Nucleus accumbens (tissue), 56 donors: ENCODE measurements around the gene IKZF2.
A peak's percentile ranks its signal among the peaks of the same experiment; 100 is the strongest.

ENCODE experiments used
- DNase-seq, 56 donors: peaks; one replicate each; lab custom pipeline; 2025; lab: John Stamatoyannopoulos, UW

The IKZF2 gene

GRCh38 chr2:213156717-213157116 is 5.3 kb upstream of the IKZF2 start:
- DNase-seq, result no peak

GRCh38 chr2:213152888-213153287 is 1.5 kb upstream of the IKZF2 start:
- DNase-seq, result no peak

- DNase-seq, result peak in 43 of 56 donors; percentile 16 to 81 (median 63)
Measured at GRCh38 chr2:213152065-213152794, 818 bp upstream of the IKZF2 start.

- DNase-seq, result peak in 20 of 56 donors; percentile 1 to 42 (median 11)
Measured at GRCh38 chr2:213150315-213151097, 906 bp downstream of the IKZF2 start.

- no peak for DNase-seq
Measured at GRCh38 chr2:213149949-213150314, 1.5 kb downstream of the IKZF2 start.

GRCh38 chr2:213149294-213149875 is 2.0 kb downstream of the IKZF2 start:
- DNase-seq, result no peak

GRCh38 chr2:213148572-213149261 is 2.7 kb downstream of the IKZF2 start:
- DNase-seq, result peak in 2 of 56 donors; percentile 1 to 2

- no peak for DNase-seq
Measured at GRCh38 chr2:213147538-213147937, 3.9 kb downstream of the IKZF2 start.

- no peak for DNase-seq
Measured at GRCh38 chr2:213145715-213146242, 5.6 kb downstream of the IKZF2 start.

- no peak for DNase-seq
Measured at GRCh38 chr2:213137064-213137463, 14.3 kb downstream of the IKZF2 start.

GRCh38 chr2:213129311-213129710 is 22.1 kb downstream of the IKZF2 start:
- DNase-seq, result no peak

GRCh38 chr2:213125646-213126347 is 25.6 kb downstream of the IKZF2 start:
- no peak for DNase-seq

GRCh38 chr2:213122725-213123124 is 28.7 kb downstream of the IKZF2 start:
- DNase-seq, result no peak

GRCh38 chr2:213121690-213122089 is 29.7 kb downstream of the IKZF2 start:
- DNase-seq, result no peak

GRCh38 chr2:213119061-213119809 is 32.2 kb downstream of the IKZF2 start:
- DNase-seq, result no peak

GRCh38 chr2:213108308-213108707 is 43.1 kb downstream of the IKZF2 start:
- DNase-seq, result no peak

- DNase-seq, result no peak
Measured at GRCh38 chr2:213107728-213108127, 43.7 kb downstream of the IKZF2 start.

GRCh38 chr2:213105212-213105611 is 46.2 kb downstream of the IKZF2 start:
- DNase-seq, result no peak

- no peak for DNase-seq
Measured at GRCh38 chr2:213104903-213105202, 46.6 kb downstream of the IKZF2 start.
